Gastrocnemius medialis (tissue), 4 donors: ENCODE measurements around the gene GPR161. TPM values are rescaled to one million over a fixed set of nuclear protein-coding genes. Genes with fewer than 3 reads are reported as not detected.

Source experiments
- ATAC-seq, 2 donors: fragments of 150-250 bp; one replicate each; pipeline ENCODE4 v1.9.1; 2016
- DNase-seq, 2 donors: peaks; one replicate each; pipeline ENCODE4 v3.0.0-alpha.2; 2019
- H3K27ac ChIP-seq, 4 donors: fragments of 200-600 bp; sonication (generic); 1 replicate in 1 of 4; 2 replicates in 3 of 4; pipeline ENCODE4 v1.5.1; 2016 to 2018; ENCODE audit warnings: mild to moderate bottlenecking in 2 of 4, moderate library complexity in 1 of 4
- H3K27me3 ChIP-seq, 3 donors: fragments of 200-600 bp; sonication (generic) in 2 of 3; 1 replicate in 1 of 3; 2 replicates in 2 of 3; pipeline versions ENCODE4 v1.5.1 to v1.6.0; 2016 to 2019; ENCODE audit warnings: mild to moderate bottlenecking in 1 of 3, moderate library complexity in 1 of 3
- H3K36me3 ChIP-seq, 2 donors: fragments of 200-600 bp; sonication (generic) in 1 of 2; one replicate each; pipeline ENCODE4 v1.5.1; 2017 to 2018
- H3K4me1 ChIP-seq, 2 donors: fragments of 200-600 bp; sonication (generic) in 1 of 2; one replicate each; pipeline ENCODE4 v1.5.1; 2016 to 2017; ENCODE audit warnings: mild to moderate bottlenecking in 2 of 2
- H3K4me3 ChIP-seq, 4 donors: fragments of 200-600 bp; sonication (generic) in 3 of 4; 1 replicate in 1 of 4; 2 replicates in 3 of 4; pipeline ENCODE4 v1.5.1; 2016 to 2019; ENCODE audit warnings: mild to moderate bottlenecking in 2 of 4
- H3K9me3 ChIP-seq, 3 donors: fragments of 200-600 bp; sonication (generic) in 2 of 3; 1 replicate in 1 of 3; 2 replicates in 2 of 3; pipeline ENCODE4 v1.5.1; 2016 to 2019
- CTCF ChIP-seq, 5 experiments: fragments of 450-650 bp in 3 of 5; fragments of 200-600 bp in 2 of 5; sonication (generic) in 2 of 5; IDR thresholded peaks in 4 of 5; conservative IDR thresholded peaks in 1 of 5; 1 replicate in 4 of 5; 2 replicates in 1 of 5; pipeline ENCODE4 v1.5.1; 2016 to 2019; ENCODE audit warnings: antibody characterized with exemption in 5 of 5, mild to moderate bottlenecking in 3 of 5, moderate library complexity in 3 of 5
- POLR2A ChIP-seq, 2 donors: fragments of 450-650 bp; IDR thresholded peaks; one replicate each; pipeline ENCODE4 v1.6.1; 2017; ENCODE audit warnings: antibody characterized with exemption in 2 of 2, mild to moderate bottlenecking in 2 of 2, moderate library complexity in 2 of 2
- in situ Hi-C, 4 donors: fragments of 200-750 bp; cut with MboI; loops; one replicate each; pipeline versions ENCODE4 v1.15.0 to v1.8.0; 2017; ENCODE audit warnings: low sequenced_read_pairs in 4 of 4
- intact Hi-C: fragments of 100-400 bp; cut with DNase I; formaldehyde crosslinking; loops from one replicate; pipeline ENCODE4 v1.15.1; 2023; ENCODE audit warnings: low total_unique reads
- total RNA-seq, 4 donors: library from RNA; depleted of rRNA; stranded (reverse); fragments of >200 nt; gene quantifications; one replicate each; pipeline versions ENCODE4 v1.1.0 to v1.2.3, GENCODE V29; 2016

GPR161 gene
- total RNA-seq, 4 donors from 2014 or later: 0.31 to 1.0 (median 0.86) TPM

DNA sequence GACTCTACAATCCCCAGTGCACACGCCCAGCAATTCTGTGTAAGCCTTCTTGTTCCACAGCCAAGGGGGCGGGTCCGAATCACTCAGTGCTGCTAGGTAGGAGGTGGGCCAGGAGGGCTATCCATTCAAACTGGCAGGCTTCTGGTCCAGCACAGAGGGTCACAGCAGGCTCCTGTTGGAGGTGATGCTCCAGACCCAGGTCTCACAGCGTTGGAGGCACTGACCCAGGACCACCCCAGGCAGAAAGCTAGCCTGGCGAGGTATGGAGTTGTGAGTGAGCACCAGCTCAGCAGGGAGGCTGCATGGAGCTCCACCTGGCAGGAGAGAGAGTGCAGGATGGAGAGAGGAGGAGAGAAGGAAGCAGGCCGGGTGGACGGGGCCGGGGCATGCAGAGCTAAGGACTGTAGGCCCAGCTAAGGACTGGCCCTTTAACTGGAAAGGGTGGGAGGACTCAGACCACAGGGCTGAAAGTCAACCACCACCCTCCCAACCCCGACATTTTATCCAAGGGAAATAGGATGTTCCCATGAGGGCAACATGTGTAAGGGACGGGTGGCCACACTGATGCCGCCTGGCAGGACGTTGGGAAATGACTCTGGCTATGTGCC lies 38.7 kb downstream of the GPR161 start:
- ATAC-seq: no peak
- Histone ChIP-seq H3K36me3 (no peaks in the 10 kb centered on the region), H3K4me3 (no peak overlapping the region), H3K27me3 (no peaks in the 10 kb centered on the region), H3K4me1 (no peaks in the 10 kb centered on the region), H3K9me3 (no peaks in the 10 kb centered on the region), H3K27ac (no peak overlapping the region)
- intact Hi-C loops (no loop called here), in situ Hi-C loops (loop anchor here in 1 of 4 donors (25.0 kb wide), 1 partner anchor 286 kb away; no protein-coding TSS in a partner anchor)
- DNase-seq: no peak
- no peak for TF ChIP-seq POLR2A (IDR thresholded peaks at IDR 0.05)
- TF ChIP-seq CTCF (IDR thresholded peaks at IDR 0.05 in 4 of 5, conservative IDR thresholded peaks at IDR 0.05 in 1 of 5): no peak

DNA sequence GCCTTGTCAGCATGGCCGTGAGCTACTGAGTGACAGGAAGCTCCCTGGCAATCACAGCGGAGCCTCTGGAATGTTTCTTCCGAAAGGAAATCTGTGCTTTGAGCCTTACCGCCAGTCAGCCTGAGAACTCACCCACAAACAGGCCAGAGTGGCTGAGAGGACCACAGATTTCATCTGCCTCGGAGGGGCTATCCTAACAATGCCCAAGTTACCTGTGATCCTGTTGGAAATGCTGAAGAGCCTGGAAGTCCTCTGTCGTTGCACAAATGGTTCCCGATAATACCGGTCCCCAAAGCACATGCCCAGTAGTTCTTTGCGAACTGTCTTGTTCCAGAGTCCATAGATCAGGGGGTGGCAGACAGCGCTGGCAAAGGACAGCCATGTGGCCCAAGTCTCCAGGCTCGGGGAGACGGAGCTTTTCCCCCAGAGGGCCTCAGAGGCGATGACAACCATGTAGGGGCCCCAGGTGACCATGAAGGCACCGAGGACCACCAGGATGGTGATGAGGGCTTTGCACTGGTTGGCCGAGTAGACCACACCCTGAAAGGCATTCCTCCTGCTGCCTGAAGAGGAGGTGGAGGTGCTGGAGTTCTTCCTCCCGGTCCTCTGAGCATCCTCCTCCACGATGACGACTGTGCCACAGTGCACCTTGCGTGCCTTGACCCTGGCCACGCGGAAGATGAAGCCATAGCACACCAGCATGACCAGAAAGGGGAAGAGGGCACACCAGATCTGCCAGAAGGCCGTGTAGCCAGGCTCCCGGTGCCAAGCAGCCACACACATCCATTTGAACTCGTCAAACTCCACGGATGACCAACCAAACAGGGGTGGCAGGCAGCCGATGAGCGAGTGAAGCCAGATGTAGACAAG lies 40.2 kb downstream of the GPR161 start:
- H3K4me3 ChIP-seq: no peak overlapping the region
- intact Hi-C loops (no loop called here), in situ Hi-C loops (loop anchor here in 1 of 4 donors (25.0 kb wide), 1 partner anchor 284 kb away; no protein-coding TSS in a partner anchor)
- no peaks in the 10 kb centered on the region for H3K27me3 ChIP-seq
- no peaks in the 10 kb centered on the region for H3K36me3 ChIP-seq
- no peak for ATAC-seq
- TF ChIP-seq CTCF (IDR thresholded peaks at IDR 0.05 in 4 of 5, conservative IDR thresholded peaks at IDR 0.05 in 1 of 5) (no peak), POLR2A (IDR thresholded peaks at IDR 0.05) (no peak)
- no peaks in the 10 kb centered on the region for H3K4me1 ChIP-seq
- no peak for DNase-seq
- no peaks in the 10 kb centered on the region for H3K9me3 ChIP-seq
- H3K27ac ChIP-seq: no peak overlapping the region

DNA sequence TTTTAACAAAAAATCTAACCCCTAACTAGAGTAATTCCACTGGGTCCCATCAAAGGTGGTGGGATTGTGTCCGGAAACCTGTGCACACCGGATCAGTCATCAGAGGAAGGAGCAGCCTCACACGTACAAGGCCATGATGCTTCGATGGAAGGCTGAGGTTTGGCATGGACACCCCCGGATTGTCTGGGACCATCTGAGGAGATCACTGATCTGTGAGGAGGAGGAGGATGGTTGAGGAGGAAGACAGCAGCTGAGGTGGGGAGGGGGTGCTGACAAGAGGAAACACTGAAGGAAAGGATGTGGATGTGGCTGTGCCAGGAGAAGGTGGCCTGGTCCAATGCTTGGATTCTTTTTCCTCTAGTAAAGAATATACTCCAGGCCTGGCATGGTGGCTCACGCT lies 41.3 kb downstream of the GPR161 start:
- TF ChIP-seq CTCF (IDR thresholded peaks at IDR 0.05 in 4 of 5, conservative IDR thresholded peaks at IDR 0.05 in 1 of 5): no peak
- no peak for TF ChIP-seq POLR2A (IDR thresholded peaks at IDR 0.05)
- in situ Hi-C loops: loop anchor here in 1 of 4 donors (25.0 kb wide), 1 partner anchor 283 kb away; no protein-coding TSS in a partner anchor
- ATAC-seq: no peak
- Histone ChIP-seq H3K4me1 (no peaks in the 10 kb centered on the region), H3K9me3 (no peaks in the 10 kb centered on the region), H3K4me3 (no peak overlapping the region), H3K27me3 (no peaks in the 10 kb centered on the region), H3K27ac (no peak overlapping the region), H3K36me3 (no peaks in the 10 kb centered on the region)
- intact Hi-C loops: no loop called here
- no peak for DNase-seq

GRCh38 chr1:168093616-168094015 lies 43.1 kb downstream of the GPR161 start:
- Histone ChIP-seq H3K27ac (no peak overlapping the region), H3K4me3 (no peak overlapping the region), H3K4me1 (no peaks in the 10 kb centered on the region), H3K9me3 (no peaks in the 10 kb centered on the region), H3K36me3 (no peaks in the 10 kb centered on the region), H3K27me3 (no peaks in the 10 kb centered on the region)
- ATAC-seq (no peak), DNase-seq (no peak)
- TF ChIP-seq POLR2A (IDR thresholded peaks at IDR 0.05) (no peak), CTCF (IDR thresholded peaks at IDR 0.05 in 4 of 5, conservative IDR thresholded peaks at IDR 0.05 in 1 of 5) (no peak)
- intact Hi-C loops (no loop called here), in situ Hi-C loops (loop anchor here in 1 of 4 donors (25.0 kb wide), 1 partner anchor 281 kb away; no protein-coding TSS in a partner anchor)
